ENCODE measurements around the gene DCLK2. TPM values are rescaled to one million over a fixed set of nuclear protein-coding genes. Genes with fewer than 3 reads are reported as not detected.

Gene DCLK2
- total and polyA plus RNA-seq, 2 of the 4 experiments (the other 2 are of a cell fraction): 11.3 to 15.5 TPM

DNA sequence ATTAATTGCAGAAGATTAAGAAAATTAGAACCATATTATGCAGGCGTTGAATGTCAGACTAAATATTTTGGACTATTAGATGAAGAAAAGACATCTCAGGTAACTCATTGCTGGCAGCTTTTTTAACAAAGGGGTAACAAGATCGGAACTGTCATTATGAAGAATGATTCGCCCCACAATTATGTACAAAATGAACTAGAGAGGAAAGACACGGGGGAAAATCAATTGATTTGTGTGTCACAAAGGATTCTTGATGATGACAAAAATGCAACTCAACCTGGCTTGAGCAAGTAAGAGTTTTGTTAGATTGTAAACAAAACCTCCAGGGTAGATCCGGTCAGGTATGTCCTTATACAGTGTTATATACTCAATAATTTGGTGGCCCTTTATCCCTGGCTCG, 12.5 kb upstream of the DCLK2 start:
- Histone ChIP-seq H2AFZ (replicated peaks; ENCODE audit: low read length, poor library complexity) (no peak overlapping the region), H3K56ac (ENCODE audit: extremely low read depth, insufficient read depth, low read length) (no peak overlapping the region), H2AK5ac (ENCODE audit: low read depth, low read length) (no peak overlapping the region), H3K36me3 (ENCODE audit: control insufficient read depth, insufficient read depth, low read length) (no peaks in the 10 kb centered on the region), H2BK5ac (ENCODE audit: low read depth, low read length, poor library complexity, severe bottlenecking) (no peak overlapping the region), H3K4ac (ENCODE audit: low read depth, low read length) (no peak overlapping the region), H3K4me2 (ENCODE audit: low read depth, low read length) (no peak overlapping the region), H3K9me1 (ENCODE audit: insufficient read depth, low read length) (no peaks in the 10 kb centered on the region; the same call in 1 of the 2 replicates), H3K27ac (ENCODE audit: insufficient read depth, low read length) (no peak overlapping the region), H4K20me1 (ENCODE audit: insufficient read depth, low read length) (no peaks in the 10 kb centered on the region), H2AK9ac (replicated peaks; ENCODE audit: low read depth, low read length, poor library complexity) (no peak overlapping the region), H3K79me1 (ENCODE audit: low read depth in 1 of 2, low read length in 2 of 2) (no peaks in the 10 kb centered on the region), H3K14ac (replicated peaks; ENCODE audit: low read depth, low read length) (no peak overlapping the region), H3K9ac (ENCODE audit: low read depth, low read length) (no peak overlapping the region), H3K23ac (ENCODE audit: low read depth, low read length) (no peak overlapping the region), H2BK120ac (ENCODE audit: low read depth, low read length) (no peak overlapping the region), H3K27me3 (ENCODE audit: control insufficient read depth, insufficient read depth, low read length) (no peaks in the 10 kb centered on the region), H4K5ac (ENCODE audit: low read depth, low read length) (no peak overlapping the region), H3K4me1 (ENCODE audit: control insufficient read depth, insufficient read depth, low read length) (peaks cover under 1% of the 10 kb centered on the region; the same call in 1 of the 2 replicates), H2BK15ac (ENCODE audit: low read depth, low read length) (no peak overlapping the region), H3K9me3 (ENCODE audit: control insufficient read depth, insufficient read depth, low read length) (no peaks in the 10 kb centered on the region), H3K4me3 (ENCODE audit: insufficient read depth, low read depth, low read length) (no peak overlapping the region), H3K18ac (ENCODE audit: low read depth, low read length) (no peak overlapping the region), H2BK20ac (ENCODE audit: low read depth, low read length) (no peak overlapping the region), H4K8ac (ENCODE audit: low read depth in 2 of 2, low read length in 2 of 2) (no peak overlapping the region), H4K91ac (ENCODE audit: insufficient read depth, low read depth, low read length) (no peak overlapping the region)
- in situ Hi-C loops (cut with MboI; ENCODE audit: low sequenced_read_pairs): no loop called here
- BruUV-seq (replicated peaks): no TSS peak
- WGBS, 2 experiments (ENCODE audit: extremely low coverage in 2 of 2, insufficient read length in 1 of 2): 100% methylated on average over 1 of the region's 6 CpGs; no CpG with 5 or more reads in 1 of the 2 experiments
- intact Hi-C loops (cut with micrococcal nuclease): no loop called here
- TF ChIP-seq NFE2L2 (IDR thresholded peaks at IDR 0.05; ENCODE audit: low read depth, low read length) (no peak), RCOR1 (IDR thresholded peaks at IDR 0.05; ENCODE audit: insufficient replicate concordance, low read length) (no peak), MXI1 (IDR thresholded peaks at IDR 0.05; ENCODE audit: borderline replicate concordance, low read depth, low read length) (no peak), RFX5 (IDR thresholded peaks at IDR 0.05; ENCODE audit: low read depth, low read length) (no peak), MAFK (IDR thresholded peaks at IDR 0.05; ENCODE audit: low read depth, low read length) (no peak), CEBPB (IDR thresholded peaks at IDR 0.05; ENCODE audit: low read depth, low read length) (no peak), FOS (IDR thresholded peaks at IDR 0.05; ENCODE audit: low read depth, low read length) (no peak), BHLHE40 (IDR thresholded peaks at IDR 0.05; ENCODE audit: low read depth, low read length) (no peak), SMC3 (IDR thresholded peaks at IDR 0.05; ENCODE audit: low read depth, low read length) (no peak), RAD21 (IDR thresholded peaks at IDR 0.05; ENCODE audit: low read length) (no peak), POLR2A (IDR thresholded peaks at IDR 0.05; ENCODE audit: low read depth, low read length) (no peak), MAZ (IDR thresholded peaks at IDR 0.05; ENCODE audit: borderline replicate concordance, low read depth, low read length) (no peak), CHD1 (IDR thresholded peaks at IDR 0.05; ENCODE audit: low read depth, low read length) (no peak)
- TF ChIP-seq, protein P1, sequence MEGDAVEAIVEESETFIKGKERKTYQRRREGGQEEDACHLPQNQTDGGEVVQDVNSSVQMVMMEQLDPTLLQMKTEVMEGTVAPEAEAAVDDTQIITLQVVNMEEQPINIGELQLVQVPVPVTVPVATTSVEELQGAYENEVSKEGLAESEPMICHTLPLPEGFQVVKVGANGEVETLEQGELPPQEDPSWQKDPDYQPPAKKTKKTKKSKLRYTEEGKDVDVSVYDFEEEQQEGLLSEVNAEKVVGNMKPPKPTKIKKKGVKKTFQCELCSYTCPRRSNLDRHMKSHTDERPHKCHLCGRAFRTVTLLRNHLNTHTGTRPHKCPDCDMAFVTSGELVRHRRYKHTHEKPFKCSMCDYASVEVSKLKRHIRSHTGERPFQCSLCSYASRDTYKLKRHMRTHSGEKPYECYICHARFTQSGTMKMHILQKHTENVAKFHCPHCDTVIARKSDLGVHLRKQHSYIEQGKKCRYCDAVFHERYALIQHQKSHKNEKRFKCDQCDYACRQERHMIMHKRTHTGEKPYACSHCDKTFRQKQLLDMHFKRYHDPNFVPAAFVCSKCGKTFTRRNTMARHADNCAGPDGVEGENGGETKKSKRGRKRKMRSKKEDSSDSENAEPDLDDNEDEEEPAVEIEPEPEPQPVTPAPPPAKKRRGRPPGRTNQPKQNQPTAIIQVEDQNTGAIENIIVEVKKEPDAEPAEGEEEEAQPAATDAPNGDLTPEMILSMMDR (conservative IDR thresholded peaks at IDR 0.05; ENCODE audit: low read depth, low read length): no peak
- TF ChIP-seq, protein P2, sequence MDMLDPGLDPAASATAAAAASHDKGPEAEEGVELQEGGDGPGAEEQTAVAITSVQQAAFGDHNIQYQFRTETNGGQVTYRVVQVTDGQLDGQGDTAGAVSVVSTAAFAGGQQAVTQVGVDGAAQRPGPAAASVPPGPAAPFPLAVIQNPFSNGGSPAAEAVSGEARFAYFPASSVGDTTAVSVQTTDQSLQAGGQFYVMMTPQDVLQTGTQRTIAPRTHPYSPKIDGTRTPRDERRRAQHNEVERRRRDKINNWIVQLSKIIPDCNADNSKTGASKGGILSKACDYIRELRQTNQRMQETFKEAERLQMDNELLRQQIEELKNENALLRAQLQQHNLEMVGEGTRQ (IDR thresholded peaks at IDR 0.05; ENCODE audit: low read depth, low read length): no peak
- TF ChIP-seq, protein P3, sequence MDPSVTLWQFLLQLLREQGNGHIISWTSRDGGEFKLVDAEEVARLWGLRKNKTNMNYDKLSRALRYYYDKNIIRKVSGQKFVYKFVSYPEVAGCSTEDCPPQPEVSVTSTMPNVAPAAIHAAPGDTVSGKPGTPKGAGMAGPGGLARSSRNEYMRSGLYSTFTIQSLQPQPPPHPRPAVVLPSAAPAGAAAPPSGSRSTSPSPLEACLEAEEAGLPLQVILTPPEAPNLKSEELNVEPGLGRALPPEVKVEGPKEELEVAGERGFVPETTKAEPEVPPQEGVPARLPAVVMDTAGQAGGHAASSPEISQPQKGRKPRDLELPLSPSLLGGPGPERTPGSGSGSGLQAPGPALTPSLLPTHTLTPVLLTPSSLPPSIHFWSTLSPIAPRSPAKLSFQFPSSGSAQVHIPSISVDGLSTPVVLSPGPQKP (IDR thresholded peaks at IDR 0.05; ENCODE audit: borderline replicate concordance, low read depth, low read length): no peak
- DNase-seq: no peak
- POLR2A ChIA-PET (ENCODE audit: unreplicated experiment): no interaction called here
- dilution Hi-C loops (cut with HindIII; ENCODE audit: low sequenced_read_pairs, unreplicated experiment): no loop called here
- no peak for ATAC-seq (ENCODE audit: low read depth)
- CTCF ChIA-PET: no interaction called here

Data from IMR-90 (cell line).